Transverse colon (tissue), 3 donors: Measurements from ENCODE around the gene ARMC5.

Source experiments
- EP300 ChIP-seq: sonication (generic); formaldehyde crosslinking; IDR thresholded peaks from one replicate; pipeline ENCODE4 v1.6.1; 2017; ENCODE audit warnings: antibody characterized with exemption, low read depth
- POLR2A ChIP-seq: fragments of 450-650 bp; IDR thresholded peaks from one replicate; pipeline ENCODE4 v1.6.1; 2016; ENCODE audit warnings: antibody characterized with exemption, mild to moderate bottlenecking, moderate library complexity
- TF ChIP-seq, protein P1 (sequence below), 5 experiments: fragments of 200-600 bp in 3 of 5; fragments of 450-650 bp in 2 of 5; sonication (generic) in 3 of 5; IDR thresholded peaks; 1 replicate in 2 of 5; 2 replicates in 3 of 5; pipeline ENCODE4 v1.5.1; 2016 to 2017; ENCODE audit warnings: antibody characterized with exemption in 5 of 5, inconsistent platforms in 3 of 5, mild to moderate bottlenecking in 2 of 5, moderate library complexity in 1 of 5

DNA sequence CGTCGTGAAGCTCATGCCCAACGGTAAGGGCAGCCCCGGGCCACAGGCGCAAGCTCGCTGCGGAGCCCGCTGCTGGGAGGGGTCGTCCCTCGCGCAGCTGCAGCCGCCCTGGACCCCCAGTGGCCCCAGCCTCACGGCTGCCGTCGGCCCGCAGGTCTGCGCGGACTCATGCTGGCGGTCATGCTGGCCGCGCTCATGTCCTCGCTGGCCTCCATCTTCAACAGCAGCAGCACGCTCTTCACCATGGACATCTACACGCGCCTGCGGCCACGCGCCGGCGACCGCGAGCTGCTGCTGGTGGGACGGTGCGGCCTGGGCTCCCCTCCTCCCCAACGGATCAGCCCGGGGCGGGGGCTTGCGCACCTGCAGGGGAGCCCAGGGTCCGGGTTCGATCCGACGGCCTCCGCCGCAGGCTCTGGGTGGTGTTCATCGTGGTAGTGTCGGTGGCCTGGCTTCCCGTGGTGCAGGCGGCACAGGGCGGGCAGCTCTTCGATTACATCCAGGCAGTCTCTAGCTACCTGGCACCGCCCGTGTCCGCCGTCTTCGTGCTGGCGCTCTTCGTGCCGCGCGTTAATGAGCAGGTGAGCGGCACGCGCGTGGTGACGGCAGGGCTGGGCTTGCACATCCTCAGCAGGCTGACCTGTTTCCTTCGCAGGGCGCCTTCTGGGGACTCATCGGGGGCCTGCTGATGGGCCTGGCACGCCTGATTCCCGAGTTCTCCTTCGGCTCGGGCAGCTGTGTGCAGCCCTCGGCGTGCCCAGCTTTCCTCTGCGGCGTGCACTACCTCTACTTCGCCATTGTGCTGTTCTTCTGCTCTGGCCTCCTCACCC is 29.4 kb downstream of the ARMC5 start:
- TF ChIP-seq EP300, result no peak
- TF ChIP-seq, protein P1, sequence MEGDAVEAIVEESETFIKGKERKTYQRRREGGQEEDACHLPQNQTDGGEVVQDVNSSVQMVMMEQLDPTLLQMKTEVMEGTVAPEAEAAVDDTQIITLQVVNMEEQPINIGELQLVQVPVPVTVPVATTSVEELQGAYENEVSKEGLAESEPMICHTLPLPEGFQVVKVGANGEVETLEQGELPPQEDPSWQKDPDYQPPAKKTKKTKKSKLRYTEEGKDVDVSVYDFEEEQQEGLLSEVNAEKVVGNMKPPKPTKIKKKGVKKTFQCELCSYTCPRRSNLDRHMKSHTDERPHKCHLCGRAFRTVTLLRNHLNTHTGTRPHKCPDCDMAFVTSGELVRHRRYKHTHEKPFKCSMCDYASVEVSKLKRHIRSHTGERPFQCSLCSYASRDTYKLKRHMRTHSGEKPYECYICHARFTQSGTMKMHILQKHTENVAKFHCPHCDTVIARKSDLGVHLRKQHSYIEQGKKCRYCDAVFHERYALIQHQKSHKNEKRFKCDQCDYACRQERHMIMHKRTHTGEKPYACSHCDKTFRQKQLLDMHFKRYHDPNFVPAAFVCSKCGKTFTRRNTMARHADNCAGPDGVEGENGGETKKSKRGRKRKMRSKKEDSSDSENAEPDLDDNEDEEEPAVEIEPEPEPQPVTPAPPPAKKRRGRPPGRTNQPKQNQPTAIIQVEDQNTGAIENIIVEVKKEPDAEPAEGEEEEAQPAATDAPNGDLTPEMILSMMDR (IDR thresholded peaks at IDR 0.05), result no peak
- TF ChIP-seq POLR2A, result no peak
